HG03575 (cell line): ENCODE measurements around the gene PABPC1L2A.
"Not testable (repeated sequence)": the region's sequence is repeated elsewhere in the genome, so short reads cannot be mapped to it uniquely, and the experiment has no call there.

Source experiments
- ATAC-seq: cut with Tn5 transposase; IDR thresholded peaks from one replicate; pipeline ENCODE4 v1.9.1; 2021; ENCODE audit not compliant: unreplicated experiment, insufficient number of reproducible peaks, low FRiP score; ENCODE audit errors: extremely low read depth

The PABPC1L2A gene

GRCh38 chrX:73079024-73079562, at the start of gene PABPC1L2A:
Gene PABPC1L2A, minus strand, starts transcription at chrX:73079512. Its CDS starts 126 bp downstream, at chrX:73079386.
- ATAC-seq = not testable (repeated sequence)

GRCh38 chrX:73127700-73128241, 48.5 kb upstream of the PABPC1L2A start:
- ATAC-seq = no peak

- ATAC-seq = no peak
Observed at GRCh38 chrX:73126240-73126639, 46.9 kb upstream of the PABPC1L2A start.

GRCh38 chrX:73099505-73099904, 20.2 kb upstream of the PABPC1L2A start:
- not testable (repeated sequence) for ATAC-seq

- ATAC-seq = not testable (repeated sequence)
Observed at GRCh38 chrX:73086766-73087165, 7.5 kb upstream of the PABPC1L2A start.

- not testable (repeated sequence) for ATAC-seq
Observed at GRCh38 chrX:73079884-73080283, 572 bp upstream of the PABPC1L2A start.

GRCh38 chrX:73078597-73078996, 715 bp downstream of the PABPC1L2A start:
- not testable (repeated sequence) for ATAC-seq

- no peak for ATAC-seq
Observed at GRCh38 chrX:73076838-73077237, 2.5 kb downstream of the PABPC1L2A start.

- no peak for ATAC-seq
Observed at GRCh38 chrX:73069365-73070035, 9.8 kb downstream of the PABPC1L2A start.

- no peak for ATAC-seq
Observed at GRCh38 chrX:73068467-73069364, 10.6 kb downstream of the PABPC1L2A start.

GRCh38 chrX:73067761-73068466, 11.4 kb downstream of the PABPC1L2A start:
- ATAC-seq = not testable (repeated sequence)

- ATAC-seq = no peak
Observed at GRCh38 chrX:73028876-73029275, 50.4 kb downstream of the PABPC1L2A start.
